Stomach smooth muscle (tissue), 2 donors: ENCODE results near the gene RPL22L1.
A peak's percentile ranks its signal among the peaks of the same experiment; 100 is the strongest.

Experiments
- H3K27ac ChIP-seq: one replicate; pipeline ENCODE4 v1.7.0; 2013; ENCODE audit warnings: mild to moderate bottlenecking, low read length, inconsistent platforms
- H3K27me3 ChIP-seq, 2 donors: one replicate each; pipeline ENCODE4 v1.7.0; 2013; ENCODE audit warnings: low read length in 2 of 2; ENCODE audit not compliant: insufficient read depth in 2 of 2, control insufficient read depth in 1 of 2
- H3K36me3 ChIP-seq, 2 donors: one replicate each; pipeline ENCODE4 v1.7.0; 2013; ENCODE audit warnings: low read length in 2 of 2; ENCODE audit not compliant: control insufficient read depth in 2 of 2, insufficient read depth in 2 of 2
- H3K4me1 ChIP-seq: one replicate; pipeline ENCODE4 v1.7.0; 2013; ENCODE audit warnings: low read length; ENCODE audit not compliant: control insufficient read depth, insufficient read depth
- H3K4me3 ChIP-seq, 2 donors: one replicate each; pipeline ENCODE4 v1.7.0; 2013; ENCODE audit warnings: low read length in 2 of 2
- H3K9ac ChIP-seq, 2 donors: one replicate each; pipeline ENCODE4 v1.7.0; 2013; ENCODE audit warnings: low read length in 2 of 2, mild to moderate bottlenecking in 1 of 2
- H3K9me3 ChIP-seq, 2 donors: one replicate each; pipeline ENCODE4 v1.7.0; 2013; ENCODE audit warnings: low read length in 2 of 2; ENCODE audit not compliant: control insufficient read depth in 2 of 2
- donor health status: healthy.
- donor health status: Pancreatic carcinoma.

Gene RPL22L1

DNA sequence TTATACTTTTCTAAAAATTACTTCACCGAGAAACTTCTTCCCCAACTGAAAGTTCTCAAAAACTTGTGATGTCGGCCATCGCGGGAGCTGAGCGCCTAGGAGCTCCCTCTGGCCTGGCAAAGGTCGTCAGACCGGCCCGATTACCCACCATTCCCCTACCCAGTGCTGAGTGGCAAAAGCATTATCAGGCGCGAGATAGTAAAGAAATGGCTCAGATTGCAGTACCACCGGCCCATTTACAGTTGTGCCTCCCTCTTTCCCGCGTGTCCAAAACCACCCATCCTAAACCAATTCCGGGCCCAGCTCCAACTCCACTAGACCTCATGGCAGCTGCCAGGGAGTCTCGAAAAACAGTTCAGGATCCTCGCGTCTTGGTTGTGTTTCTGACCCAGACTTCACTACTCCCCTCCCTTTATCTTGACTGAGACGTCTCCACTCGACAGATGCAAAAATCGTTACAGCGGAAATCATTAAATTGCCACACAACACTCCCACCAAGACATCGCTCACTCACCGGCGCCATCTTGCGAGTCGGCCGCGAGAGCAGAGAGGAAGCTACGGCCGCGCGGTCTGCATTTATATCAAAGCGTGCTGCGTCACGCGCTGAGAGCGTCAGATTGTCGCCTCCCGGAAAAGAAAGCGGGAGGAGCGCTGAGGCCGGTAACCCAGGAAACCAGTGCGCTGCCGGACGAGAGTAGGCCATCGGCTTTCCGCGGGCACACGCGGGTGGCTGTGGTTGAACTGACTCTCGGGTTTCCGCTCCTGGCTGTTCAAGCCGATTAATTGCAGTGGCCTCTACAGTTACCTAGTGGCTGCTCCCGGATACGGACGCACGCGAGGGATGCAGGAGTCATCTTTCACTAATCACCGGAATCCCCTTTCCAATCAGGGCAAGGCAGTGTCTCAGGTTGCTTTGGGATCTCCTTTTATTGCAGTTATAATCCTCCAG lies at the start of gene RPL22L1:
TSS of gene RPL22L1 (minus strand) at position 551 of the 949 bp plus-strand sequence. CDS start at position 523, 28 bp downstream.
- H3K4me3 ChIP-seq, result peak within 1 kb of the TSS; percentile 95 to 100
- H3K27ac ChIP-seq, result peak within 1 kb of the TSS; percentile 74
- peaks cover 7 to 13% of the 10 kb centered on the region in 2 donors for H3K36me3 ChIP-seq
- peak within 1 kb of the TSS; percentile 90 to 95 for H3K9ac ChIP-seq
- H3K4me1 ChIP-seq, result peaks cover 4% of the 10 kb centered on the region
- H3K9me3 ChIP-seq, result no peaks in the 10 kb centered on the region
- no peaks in the 10 kb centered on the region for H3K27me3 ChIP-seq

DNA sequence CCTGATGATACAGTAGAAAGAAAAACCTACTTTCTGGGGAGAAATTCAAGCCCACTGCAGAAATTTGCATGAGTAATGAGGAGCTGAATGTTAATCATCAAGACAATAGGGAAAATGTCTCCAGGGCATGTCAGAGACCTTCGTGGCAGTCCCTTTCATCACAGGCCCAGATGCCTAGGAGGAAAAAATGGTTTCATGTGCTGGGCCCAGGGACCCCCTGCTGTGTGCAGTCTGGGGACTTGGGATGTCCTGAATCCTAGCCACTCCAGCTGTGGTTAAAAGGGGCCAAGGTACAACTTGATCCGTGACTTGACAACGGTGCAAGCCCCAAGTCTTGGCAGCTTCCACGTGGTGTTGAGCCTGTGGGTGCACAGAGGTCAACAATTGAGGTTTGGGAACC lies 48.7 kb upstream of the RPL22L1 start:
- Histone ChIP-seq H3K27ac (no peak overlapping the region), H3K36me3 (no peaks in the 10 kb centered on the region), H3K4me1 (no peaks in the 10 kb centered on the region), H3K4me3 (no peak overlapping the region), H3K9me3 (peaks cover 2 to 4% of the 10 kb centered on the region in 2 donors), H3K27me3 (no peaks in the 10 kb centered on the region), H3K9ac (no peak overlapping the region)

DNA sequence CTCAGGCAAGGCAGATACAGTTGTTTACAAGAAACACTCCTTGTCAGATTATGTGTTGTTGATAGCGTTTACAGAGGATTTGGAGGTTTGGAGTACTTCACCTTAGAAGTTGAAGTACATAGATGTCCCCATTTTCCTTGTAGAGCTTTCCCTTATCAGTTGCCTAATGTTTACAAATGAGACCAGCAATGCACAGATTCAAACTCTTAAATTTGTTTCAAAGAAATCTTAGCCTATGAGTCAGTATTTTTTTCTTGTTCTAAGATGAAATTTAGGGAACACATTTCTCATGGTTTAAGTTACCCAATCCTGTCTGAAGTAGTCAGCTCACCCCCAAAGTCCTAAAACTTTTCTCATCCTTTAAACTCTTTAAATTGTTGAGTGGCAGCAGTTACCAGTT lies 44.7 kb upstream of the RPL22L1 start:
- no peak overlapping the region for H3K9ac ChIP-seq
- H3K27ac ChIP-seq, result no peak overlapping the region
- H3K4me3 ChIP-seq, result no peak overlapping the region
- H3K27me3 ChIP-seq, result no peaks in the 10 kb centered on the region
- H3K36me3 ChIP-seq, result no peaks in the 10 kb centered on the region
- H3K9me3 ChIP-seq, result peaks cover 0 to 12% of the 10 kb centered on the region in 2 donors
- no peaks in the 10 kb centered on the region for H3K4me1 ChIP-seq

DNA sequence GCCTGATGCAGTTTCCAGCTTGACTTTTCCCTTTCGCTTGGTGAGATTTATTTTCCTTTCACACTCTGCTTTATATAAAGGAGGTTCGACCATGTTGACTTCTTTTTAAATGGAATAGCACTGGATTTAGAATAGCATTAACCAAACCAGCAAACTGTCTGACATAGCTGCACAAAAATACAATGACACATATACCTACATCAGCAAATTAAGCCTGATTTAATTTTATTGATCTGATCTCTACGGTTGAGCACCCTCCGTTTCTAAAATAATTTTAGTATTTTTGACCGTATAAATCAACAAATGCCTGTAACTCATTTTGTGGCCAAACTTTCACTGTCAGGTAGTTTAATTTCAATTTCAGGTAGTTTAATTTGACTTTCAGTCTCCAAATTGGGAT lies 44.2 kb upstream of the RPL22L1 start:
- H3K27ac ChIP-seq, result no peak overlapping the region
- H3K4me1 ChIP-seq, result no peaks in the 10 kb centered on the region
- H3K9ac ChIP-seq, result no peak overlapping the region
- no peaks in the 10 kb centered on the region for H3K36me3 ChIP-seq
- H3K27me3 ChIP-seq, result no peaks in the 10 kb centered on the region
- H3K9me3 ChIP-seq, result peaks cover 0 to 16% of the 10 kb centered on the region in 2 donors
- H3K4me3 ChIP-seq, result no peak overlapping the region

DNA sequence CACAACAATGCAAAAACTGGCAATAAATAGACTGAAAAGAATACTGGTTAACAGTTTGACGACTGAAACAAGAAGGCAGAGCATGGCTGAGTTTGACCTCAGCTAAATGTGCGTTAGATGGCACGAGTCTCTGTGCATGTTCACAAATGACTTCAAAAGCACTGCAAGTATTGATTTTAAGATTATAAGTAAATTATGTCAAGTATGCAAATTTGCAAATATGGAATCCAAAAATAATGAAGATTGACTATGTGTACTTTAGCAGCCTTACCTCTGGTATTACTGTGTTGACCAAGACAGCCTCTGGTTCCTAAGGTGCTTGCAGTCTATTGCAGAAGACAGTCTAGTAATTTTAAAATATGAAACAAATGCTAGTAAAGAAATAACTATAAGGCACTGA lies 41.1 kb upstream of the RPL22L1 start:
- no peak overlapping the region for H3K9ac ChIP-seq

DNA sequence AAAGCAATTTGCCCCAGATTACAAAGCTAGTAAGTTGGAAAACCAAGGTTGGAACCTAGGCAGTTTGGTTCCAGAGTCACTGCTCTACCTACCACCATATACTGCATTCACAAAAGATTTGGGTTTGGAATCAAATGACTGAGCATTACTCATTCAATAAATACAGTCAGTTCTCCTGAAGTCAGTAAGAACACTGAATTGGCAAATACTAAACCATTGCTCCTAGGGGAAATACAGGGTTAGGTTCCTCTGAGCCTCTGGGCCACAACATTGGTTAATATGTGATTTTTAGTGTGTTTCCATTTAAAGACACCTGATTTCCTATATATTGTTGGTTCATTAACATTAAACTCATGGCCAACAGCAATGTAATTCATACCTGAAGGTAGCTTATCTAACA lies 40.5 kb upstream of the RPL22L1 start:
- Histone ChIP-seq H3K4me1 (peaks cover 6% of the 10 kb centered on the region), H3K27ac (no peak overlapping the region), H3K4me3 (no peak overlapping the region), H3K9ac (no peak overlapping the region), H3K9me3 (peaks cover 0 to 18% of the 10 kb centered on the region in 2 donors), H3K36me3 (no peaks in the 10 kb centered on the region), H3K27me3 (no peaks in the 10 kb centered on the region)

More for the DNA sequence above, 41.1 kb upstream of the RPL22L1 start:
- Histone ChIP-seq H3K36me3 (no peaks in the 10 kb centered on the region), H3K27ac (no peak overlapping the region), H3K4me3 (no peak overlapping the region), H3K4me1 (peaks cover 6% of the 10 kb centered on the region), H3K9me3 (peaks cover 0 to 18% of the 10 kb centered on the region in 2 donors), H3K27me3 (no peaks in the 10 kb centered on the region)

DNA sequence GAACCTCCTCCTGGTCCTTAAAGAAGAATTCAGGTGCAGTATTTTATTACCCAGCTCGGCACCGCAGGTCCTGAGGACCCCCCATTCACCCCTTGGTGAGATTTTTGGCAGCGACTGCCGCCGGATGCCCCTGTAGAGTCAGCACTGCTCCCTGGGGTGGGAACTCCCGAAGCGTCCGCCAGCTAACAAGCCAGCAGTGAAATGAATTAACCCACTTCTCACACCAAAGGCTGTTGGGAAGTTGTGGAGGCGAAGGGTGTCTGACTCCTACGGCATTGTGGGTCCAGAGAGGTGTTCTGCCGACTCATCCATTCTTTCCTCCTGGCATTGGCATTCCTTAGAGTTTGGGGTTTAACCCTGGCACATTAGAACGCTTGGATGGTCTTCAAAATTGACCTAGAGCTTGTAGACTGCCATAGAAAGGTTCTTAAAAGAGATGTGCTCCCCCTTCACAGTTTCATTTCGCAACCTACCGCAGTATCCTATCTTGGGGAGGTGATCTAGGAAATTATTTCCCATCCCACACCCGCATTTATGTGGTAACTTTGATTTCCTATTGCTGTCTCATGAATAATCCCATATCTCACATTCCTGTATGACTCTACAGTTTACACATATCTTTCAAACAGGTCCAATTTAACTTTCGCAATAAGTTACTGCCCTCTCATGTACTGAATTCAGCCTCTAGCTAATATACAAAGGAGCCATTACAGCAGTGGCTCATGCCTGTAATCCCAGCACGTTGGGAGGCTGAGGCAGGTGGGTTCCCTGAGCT lies 39.3 kb upstream of the RPL22L1 start:
- H3K4me3 ChIP-seq, result peak overlapping the region; percentile 65 to 82
- peaks cover 0 to 18% of the 10 kb centered on the region in 2 donors for H3K9me3 ChIP-seq

DNA sequence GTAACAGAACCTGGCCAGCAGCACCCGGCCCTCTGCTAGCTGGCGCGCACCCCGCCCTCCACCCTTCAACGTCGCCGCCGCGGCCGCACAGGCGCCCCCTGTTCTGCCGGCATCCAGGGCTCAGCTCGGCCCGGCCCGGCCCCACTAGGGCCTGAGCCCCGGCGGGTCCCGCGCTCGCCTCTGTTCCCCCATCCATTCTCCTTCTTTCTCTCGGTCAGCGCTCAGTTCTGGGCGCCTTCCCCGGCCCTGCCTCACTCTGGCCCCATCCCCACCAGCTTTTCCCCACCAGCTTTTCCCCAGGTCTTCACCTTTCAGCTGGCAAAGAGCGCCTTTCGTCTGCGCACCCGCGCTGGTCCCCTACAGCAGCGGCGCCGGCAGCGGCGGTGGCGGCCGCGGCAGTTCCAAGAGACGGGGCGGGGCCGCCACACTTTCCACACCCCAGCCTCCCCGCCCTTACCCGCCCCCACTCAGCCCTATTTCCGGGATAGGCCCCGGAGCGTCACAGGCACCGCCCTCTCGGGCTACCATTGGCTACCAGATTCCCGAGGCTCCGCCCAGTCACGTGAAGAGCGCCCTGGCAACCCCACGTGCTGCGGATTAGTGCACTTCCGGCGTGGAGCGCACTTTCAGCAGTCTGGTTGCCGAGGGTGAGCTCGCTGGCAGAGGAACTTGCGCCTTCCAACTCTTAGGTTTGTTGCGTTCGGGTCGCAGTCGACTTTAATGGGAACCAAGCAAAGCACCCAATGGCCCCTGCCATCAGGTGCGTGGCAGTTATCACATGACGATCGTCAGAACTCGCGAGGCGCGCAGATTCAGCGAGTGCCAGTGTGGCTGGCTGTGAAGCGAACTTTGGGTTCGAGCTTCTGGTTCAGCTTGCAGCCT lies 38.5 kb upstream of the RPL22L1 start, which contains the start of gene EIF5A2:
TSS of gene EIF5A2 (minus strand) at position 403 of the 882 bp plus-strand sequence. CDS start 831 bp downstream, outside the sequence.
- peak within 1 kb of the TSS; percentile 37 for H3K27ac ChIP-seq
- H3K27me3 ChIP-seq, result no peaks in the 10 kb centered on the region
- peak within 1 kb of the TSS; percentile 56 to 62 for H3K9ac ChIP-seq
- H3K36me3 ChIP-seq, result no peaks in the 10 kb centered on the region
- peak within 1 kb of the TSS; percentile 65 to 82 for H3K4me3 ChIP-seq
- peaks cover 6% of the 10 kb centered on the region for H3K4me1 ChIP-seq
- peaks cover 0 to 18% of the 10 kb centered on the region in 2 donors for H3K9me3 ChIP-seq

More for the DNA sequence above, 39.3 kb upstream of the RPL22L1 start:
- Histone ChIP-seq H3K4me1 (peaks cover 6% of the 10 kb centered on the region), H3K27ac (peak overlapping the region; percentile 3), H3K9ac (peak overlapping the region in 1 of 2 donors; percentile 32), H3K36me3 (no peaks in the 10 kb centered on the region), H3K27me3 (no peaks in the 10 kb centered on the region)

DNA sequence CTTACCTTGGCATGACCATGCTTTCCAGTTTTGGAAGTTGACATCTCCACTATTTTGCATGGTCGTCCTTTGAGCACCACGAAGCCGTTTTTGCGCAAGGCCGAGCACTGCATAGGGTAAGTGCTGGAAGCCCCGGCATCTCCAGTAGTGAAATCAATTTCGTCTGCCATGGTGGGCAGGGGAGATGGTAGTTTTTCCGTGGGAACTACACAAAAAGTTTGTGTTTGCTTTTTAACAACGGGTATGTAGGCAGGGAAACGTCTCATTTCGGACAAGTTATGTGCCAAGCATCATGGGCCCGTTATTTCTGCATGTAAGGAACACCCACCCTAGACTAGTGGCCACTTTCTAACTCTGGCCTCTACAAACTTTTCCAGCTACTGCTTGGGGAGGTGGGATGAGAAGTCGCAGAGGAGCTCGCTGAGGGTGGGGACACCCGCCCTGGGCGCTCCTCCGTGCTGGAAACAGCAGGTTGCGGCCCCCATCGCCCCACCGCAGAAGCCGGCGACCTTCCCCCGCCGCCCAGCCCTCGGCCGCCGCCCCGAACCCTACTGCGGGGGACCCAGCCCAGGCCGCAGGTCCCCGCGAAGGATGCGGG lies 37.7 kb upstream of the RPL22L1 start:
- Histone ChIP-seq H3K4me3 (peak overlapping the region; percentile 65 to 82), H3K27ac (no peak overlapping the region), H3K36me3 (no peaks in the 10 kb centered on the region), H3K9ac (peak overlapping the region; percentile 56 to 62), H3K9me3 (peaks cover 0 to 18% of the 10 kb centered on the region in 2 donors), H3K4me1 (peaks cover 6% of the 10 kb centered on the region), H3K27me3 (no peaks in the 10 kb centered on the region)
